SHP77 (cell line): Measurements from ENCODE around the gene RAD1.
A peak's percentile ranks its signal among the peaks of the same experiment; 100 is the strongest.

ENCODE experiments used
- DNase-seq, 2 experiments: peaks; one replicate each; lab custom pipeline; 2025; lab: John Stamatoyannopoulos, UW

The RAD1 gene

GRCh38 chr5:34916518-34916917 is 1.2 kb upstream of the RAD1 start:
- no peak for DNase-seq

- no peak for DNase-seq
Observed at GRCh38 chr5:34915856-34916192, 520 bp upstream of the RAD1 start.

GRCh38 chr5:34914671-34915138 is 599 bp downstream of the RAD1 start:
- no peak for DNase-seq

GRCh38 chr5:34913072-34913471 is 2.2 kb downstream of the RAD1 start:
- no peak for DNase-seq

- DNase-seq: no peak
Observed at GRCh38 chr5:34905564-34905963, 9.7 kb downstream of the RAD1 start.

- no peak for DNase-seq
Observed at GRCh38 chr5:34903260-34903659, 12.0 kb downstream of the RAD1 start.

- DNase-seq: no peak
Observed at GRCh38 chr5:34900652-34901051, 14.7 kb downstream of the RAD1 start.

- DNase-seq: no peak
Observed at GRCh38 chr5:34899066-34899465, 16.2 kb downstream of the RAD1 start.

- DNase-seq: peak; percentile 58 to 78
Observed at GRCh38 chr5:34898258-34898895, 16.9 kb downstream of the RAD1 start.

GRCh38 chr5:34897646-34898045 is 17.7 kb downstream of the RAD1 start:
- no peak for DNase-seq

- no peak for DNase-seq
Observed at GRCh38 chr5:34895641-34896419, 19.5 kb downstream of the RAD1 start.

- no peak for DNase-seq
Observed at GRCh38 chr5:34894716-34895115, 20.6 kb downstream of the RAD1 start.

GRCh38 chr5:34892414-34892813 is 22.9 kb downstream of the RAD1 start:
- DNase-seq: no peak

- DNase-seq: no peak
Observed at GRCh38 chr5:34891981-34892380, 23.3 kb downstream of the RAD1 start.

- no peak for DNase-seq
Observed at GRCh38 chr5:34889394-34889793, 25.9 kb downstream of the RAD1 start.

- no peak for DNase-seq
Observed at GRCh38 chr5:34886392-34887119, 28.7 kb downstream of the RAD1 start.

- DNase-seq: no peak
Observed at GRCh38 chr5:34881246-34881645, 34.1 kb downstream of the RAD1 start.

- no peak for DNase-seq
Observed at GRCh38 chr5:34876275-34876674, 39.0 kb downstream of the RAD1 start.

GRCh38 chr5:34870382-34870781 is 44.9 kb downstream of the RAD1 start:
- no peak for DNase-seq

- no peak for DNase-seq
Observed at GRCh38 chr5:34869256-34869655, 46.0 kb downstream of the RAD1 start.

GRCh38 chr5:34868791-34869190 is 46.5 kb downstream of the RAD1 start:
- DNase-seq: no peak

GRCh38 chr5:34867660-34868059 is 47.6 kb downstream of the RAD1 start:
- no peak for DNase-seq

GRCh38 chr5:34866989-34867471 is 48.3 kb downstream of the RAD1 start:
- DNase-seq: no peak
